ENCODE results near the gene ASPN.

DNA sequence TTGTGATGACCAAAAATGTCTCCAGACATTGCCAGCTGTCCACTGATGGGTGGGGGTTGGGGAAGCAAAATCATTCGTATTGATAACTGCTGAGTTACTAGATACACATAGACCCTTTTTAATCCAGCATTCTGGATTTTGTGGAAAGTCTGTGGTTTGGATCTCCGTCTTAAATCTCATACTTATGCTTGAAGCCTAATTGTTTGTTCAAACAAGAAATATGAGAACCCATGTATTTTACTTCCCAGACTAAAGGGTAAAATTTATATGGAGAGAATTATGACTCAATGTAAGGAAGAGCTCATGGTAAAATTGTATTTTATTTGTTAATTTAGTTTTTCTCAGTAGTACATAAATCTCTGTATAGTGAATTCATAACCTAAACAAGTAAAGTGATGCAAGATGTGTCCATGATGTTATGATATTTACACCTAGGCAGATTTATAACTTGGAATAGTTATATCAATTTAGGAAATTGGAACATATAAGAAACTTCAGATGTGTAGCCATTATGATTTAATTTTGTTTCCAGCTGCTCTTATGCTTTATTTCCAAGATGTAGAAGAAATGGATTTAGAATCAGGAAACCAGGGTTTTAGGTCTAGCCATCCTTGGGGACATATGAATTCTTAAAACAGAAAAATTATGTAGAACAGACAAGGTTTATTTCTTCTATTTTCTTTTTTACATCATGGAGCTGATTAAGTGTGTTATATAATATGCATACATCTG, 73.4 kb downstream of the ASPN start:
- TF ChIP-seq POLR2A (IDR thresholded peaks at IDR 0.05) = no peak
- TF ChIP-seq, protein P1, sequence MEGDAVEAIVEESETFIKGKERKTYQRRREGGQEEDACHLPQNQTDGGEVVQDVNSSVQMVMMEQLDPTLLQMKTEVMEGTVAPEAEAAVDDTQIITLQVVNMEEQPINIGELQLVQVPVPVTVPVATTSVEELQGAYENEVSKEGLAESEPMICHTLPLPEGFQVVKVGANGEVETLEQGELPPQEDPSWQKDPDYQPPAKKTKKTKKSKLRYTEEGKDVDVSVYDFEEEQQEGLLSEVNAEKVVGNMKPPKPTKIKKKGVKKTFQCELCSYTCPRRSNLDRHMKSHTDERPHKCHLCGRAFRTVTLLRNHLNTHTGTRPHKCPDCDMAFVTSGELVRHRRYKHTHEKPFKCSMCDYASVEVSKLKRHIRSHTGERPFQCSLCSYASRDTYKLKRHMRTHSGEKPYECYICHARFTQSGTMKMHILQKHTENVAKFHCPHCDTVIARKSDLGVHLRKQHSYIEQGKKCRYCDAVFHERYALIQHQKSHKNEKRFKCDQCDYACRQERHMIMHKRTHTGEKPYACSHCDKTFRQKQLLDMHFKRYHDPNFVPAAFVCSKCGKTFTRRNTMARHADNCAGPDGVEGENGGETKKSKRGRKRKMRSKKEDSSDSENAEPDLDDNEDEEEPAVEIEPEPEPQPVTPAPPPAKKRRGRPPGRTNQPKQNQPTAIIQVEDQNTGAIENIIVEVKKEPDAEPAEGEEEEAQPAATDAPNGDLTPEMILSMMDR (IDR thresholded peaks at IDR 0.05 in 4 of 5, conservative IDR thresholded peaks at IDR 0.05 in 1 of 5) = no peak
